NCI-H1092 treated with DMSO at 0.1 percent for 48 hours (cell line): ENCODE data around the gene ARL11.

Experiments used
- DNase-seq: peaks from one replicate; lab custom pipeline; 2025; lab: John Stamatoyannopoulos, UW

Gene ARL11

DNA sequence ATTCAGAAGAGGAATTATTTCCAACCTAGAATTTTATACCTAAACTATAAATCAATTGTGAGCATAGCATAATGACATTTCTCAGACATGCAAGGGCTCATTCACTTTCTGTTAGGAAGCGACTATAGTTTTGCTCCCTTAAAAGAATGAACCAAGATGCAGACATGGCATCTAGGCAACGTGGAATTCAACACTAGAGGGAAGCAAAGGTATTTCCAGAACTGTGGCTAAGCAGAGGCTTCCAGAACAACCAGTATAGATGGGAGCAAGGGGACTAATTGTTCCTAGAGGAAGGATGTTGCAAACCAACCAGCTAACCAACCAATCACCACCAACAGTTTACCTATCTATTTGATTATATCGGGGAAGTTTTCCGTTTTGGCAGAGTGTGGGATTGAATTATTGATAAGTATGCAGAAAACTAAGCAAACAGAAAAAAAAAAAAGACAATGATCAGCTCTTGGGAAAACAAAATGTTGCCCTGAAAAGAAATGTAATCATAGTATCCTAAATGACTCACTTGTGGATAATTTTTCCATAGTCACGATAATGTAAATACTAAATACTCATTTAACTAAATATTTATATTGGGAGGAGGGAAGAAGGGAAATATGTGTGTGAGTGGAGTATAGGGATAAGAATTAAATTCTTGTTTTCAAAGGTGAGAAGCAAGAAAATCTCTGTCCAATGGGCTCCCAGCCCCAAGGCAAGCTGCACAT is 21.1 kb downstream of the ARL11 start:
- no peak for DNase-seq

DNA sequence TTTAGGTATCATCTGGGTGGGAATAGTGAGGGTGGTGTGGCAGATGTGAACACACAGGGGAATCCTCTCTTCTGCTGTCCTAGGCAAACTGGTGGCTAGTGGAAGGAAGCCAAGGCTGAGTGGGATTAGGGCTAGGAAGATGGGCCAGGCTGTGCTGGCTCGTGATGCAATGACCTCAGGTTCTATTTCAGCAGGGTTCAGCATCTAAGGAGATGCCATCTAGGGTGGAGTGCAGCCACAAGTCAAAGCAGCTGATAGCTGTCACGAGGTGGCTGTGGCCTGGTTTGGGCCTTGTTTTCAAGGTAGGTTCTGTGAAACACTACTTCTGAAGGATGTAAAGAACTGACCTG is 21.6 kb downstream of the ARL11 start:
- no peak for DNase-seq

DNA sequence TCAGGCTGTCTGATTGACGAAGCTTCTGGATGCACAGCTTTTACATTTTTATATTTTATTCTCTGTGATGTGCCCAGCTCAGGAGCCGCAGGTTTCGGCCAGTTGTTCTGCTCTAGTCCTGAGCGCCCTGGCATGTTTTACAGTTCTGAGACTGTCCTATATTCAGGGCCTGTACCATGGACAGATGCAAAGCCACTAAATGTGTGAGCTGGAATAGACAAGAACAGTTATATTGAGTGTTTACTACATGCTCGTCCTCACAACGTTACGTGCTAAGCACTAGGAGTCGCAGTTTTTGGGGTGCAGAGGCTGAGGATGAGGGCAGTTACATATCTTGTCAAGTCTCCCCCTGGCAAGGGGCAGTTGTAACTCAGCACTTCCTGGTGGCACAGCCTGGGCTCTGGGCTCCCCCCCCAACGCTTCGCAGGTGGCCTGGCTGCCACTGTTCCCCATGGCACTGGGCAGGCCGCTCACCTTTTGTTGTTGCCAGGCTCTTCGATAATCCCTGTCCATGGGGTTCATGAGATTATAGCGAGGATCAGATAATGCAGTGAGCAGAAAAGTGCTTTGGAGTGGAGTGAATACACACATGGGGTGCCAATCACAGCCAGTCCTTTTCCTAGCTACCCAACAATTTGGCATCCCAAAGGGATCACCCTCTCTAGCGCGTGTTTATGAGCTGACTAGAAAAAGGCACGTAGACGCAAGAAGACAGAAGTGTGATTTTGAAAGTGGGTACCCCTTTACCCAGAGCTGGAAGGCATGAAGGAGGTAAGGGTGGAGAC is 23.5 kb downstream of the ARL11 start:
- peak; percentile 12 for DNase-seq

DNA sequence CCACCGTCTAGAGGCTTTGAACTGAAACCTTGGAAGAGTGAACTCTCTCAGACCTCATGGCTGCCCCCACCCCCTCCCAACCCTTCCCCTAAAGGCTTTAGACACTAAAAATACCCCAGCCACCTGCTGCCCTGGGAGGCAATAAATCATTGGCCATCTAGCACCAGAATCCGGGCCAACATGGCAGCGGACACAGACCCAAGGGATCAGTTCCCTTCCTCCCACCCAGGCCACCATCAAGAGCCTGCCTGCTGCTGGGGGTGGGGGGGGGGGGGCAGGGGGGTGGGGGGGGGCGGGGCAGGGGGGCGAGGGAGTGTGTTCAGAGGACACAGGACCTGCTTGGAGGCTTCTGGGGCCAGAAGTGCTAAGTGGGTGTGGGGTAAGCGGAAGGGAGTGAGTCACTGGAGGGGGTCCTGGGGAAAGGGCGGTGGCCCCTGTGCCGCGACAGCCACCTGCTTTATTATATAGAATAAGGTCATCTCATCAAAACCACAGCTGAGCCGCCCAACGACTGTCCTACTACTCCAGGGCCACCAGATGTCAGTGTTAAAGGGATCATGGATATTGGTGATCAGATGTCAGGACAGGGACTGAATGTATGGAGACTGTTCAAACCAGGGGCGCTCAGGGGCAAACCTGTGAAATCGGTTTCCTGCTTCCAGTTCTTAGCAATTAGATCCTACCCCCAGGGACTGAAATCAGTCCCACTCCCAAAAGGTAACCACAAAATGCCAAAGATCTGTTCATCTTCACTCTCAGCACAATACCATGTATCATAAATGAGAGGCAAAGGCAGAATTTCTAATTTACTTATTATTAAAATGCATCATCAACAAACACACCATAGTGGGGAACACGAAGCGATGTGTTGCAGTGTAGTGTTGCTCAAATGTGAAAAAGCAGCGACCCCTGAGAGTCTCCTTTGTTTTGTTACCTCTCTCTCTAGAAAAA is 24.3 kb downstream of the ARL11 start:
- peak; percentile 61 for DNase-seq

DNA sequence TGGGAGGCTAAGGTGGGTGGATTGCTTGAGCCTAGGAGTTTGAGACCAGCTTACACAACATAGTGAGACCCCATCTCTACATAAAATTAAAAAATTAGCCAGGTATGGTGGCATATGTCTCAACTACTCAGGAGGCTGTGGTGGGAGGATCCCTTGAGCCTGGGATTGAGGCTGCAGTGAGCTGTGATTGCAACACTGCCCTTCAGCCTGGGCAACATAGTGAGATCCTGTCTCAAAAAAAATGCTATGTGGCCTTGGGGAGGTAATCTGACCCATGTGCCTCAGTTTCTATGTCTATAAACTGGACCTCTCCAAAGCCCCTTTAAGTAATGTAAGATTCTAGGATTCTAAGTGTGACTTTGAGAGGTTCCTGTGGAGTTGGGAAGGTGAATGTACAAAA is 25.2 kb downstream of the ARL11 start:
- no peak for DNase-seq

DNA sequence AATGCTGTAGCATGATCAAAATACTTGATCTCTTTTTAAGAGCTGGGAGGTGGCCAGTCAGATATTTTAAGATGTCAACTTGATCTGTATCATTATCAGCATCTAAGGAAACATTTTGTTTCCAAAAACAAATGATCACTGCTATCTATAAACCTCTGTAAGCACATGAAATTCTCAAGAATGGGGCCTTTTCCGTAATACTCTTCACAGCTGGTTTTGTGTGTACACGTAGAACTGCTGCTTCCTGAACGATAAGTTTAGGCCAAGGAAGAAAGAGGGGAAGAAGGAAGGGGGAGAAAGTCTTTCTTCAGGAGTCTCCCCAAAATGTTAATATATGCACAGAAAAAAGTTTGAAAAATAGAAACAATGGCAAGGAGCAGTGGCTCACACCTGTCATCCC is 25.7 kb downstream of the ARL11 start:
- no peak for DNase-seq

DNA sequence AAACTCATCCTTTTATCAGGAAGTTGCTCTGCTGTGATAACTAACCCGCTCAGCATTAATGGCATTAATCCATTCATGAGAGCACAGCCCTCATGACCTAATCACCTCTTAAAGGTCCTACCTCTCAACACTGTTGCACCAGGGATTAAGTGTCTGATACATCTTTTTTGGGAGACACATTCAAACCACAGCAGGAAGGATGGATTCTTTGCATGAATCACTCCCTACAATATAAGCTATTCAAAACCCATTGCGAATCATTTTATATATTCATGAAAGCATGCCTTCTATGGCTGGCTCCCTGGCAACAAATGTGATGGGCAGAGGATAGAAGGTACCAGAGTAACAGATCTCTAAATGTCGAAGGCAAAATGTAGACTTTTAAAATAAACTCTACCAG is 27.6 kb downstream of the ARL11 start:
- no peak for DNase-seq

DNA sequence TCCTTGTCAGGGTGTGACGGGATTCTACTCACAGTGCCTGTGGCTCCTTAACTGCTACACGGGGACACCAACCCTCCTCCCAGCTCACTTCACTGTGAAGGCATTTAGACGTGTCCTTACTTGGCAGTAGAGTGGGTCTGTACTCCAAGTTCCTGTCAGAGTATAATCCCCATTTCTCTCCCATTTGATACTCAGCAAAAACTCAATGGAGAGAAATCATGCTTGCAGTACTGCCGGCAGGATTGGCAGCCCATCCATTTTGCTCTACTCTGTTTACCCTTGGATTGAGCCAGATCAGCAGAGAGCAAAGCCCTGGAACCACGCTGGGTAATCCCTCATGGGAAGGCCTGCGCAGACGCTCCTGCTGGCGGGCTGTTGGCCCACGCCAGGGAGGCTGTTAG is 28.9 kb downstream of the ARL11 start:
- DNase-seq, result no peak

DNA sequence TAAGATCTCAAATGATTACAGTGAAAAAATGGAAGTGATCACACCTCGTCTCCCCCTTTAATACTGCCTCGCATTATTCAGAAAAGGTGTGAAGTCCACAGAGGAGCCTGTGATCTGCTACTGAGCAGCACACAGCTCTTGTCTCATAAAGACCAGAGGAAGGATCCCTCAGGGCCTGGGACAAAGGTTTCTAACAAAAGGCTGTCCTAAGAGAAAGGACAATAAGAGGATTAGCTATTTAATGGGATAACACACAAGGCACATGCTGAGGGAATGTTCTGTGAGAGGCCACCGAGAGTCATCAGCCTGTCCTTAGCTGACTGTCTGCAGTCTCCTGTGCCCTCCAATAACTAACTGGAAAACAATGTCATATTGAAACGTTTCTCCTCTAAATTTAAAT is 36.3 kb downstream of the ARL11 start:
- no peak for DNase-seq

DNA sequence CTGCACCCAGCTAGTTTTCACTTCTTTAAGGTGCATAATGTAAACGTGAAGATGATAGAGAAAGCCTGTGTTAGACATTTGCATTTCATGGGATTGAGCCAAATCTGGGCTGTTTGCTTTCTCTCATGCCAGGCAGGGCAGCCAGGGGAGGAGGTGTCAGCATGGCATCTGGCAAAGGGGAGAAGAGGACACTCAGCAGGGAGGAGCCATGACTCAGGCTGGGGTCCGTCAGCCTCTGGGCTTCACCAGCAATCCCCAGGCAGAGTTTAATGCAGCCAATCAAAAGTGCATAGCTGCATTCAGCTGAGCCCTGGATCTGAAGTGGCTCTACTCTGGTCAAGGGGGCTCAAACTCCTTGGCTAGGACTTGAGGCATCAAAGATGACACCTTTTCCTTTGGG is 39.5 kb downstream of the ARL11 start:
- no peak for DNase-seq

DNA sequence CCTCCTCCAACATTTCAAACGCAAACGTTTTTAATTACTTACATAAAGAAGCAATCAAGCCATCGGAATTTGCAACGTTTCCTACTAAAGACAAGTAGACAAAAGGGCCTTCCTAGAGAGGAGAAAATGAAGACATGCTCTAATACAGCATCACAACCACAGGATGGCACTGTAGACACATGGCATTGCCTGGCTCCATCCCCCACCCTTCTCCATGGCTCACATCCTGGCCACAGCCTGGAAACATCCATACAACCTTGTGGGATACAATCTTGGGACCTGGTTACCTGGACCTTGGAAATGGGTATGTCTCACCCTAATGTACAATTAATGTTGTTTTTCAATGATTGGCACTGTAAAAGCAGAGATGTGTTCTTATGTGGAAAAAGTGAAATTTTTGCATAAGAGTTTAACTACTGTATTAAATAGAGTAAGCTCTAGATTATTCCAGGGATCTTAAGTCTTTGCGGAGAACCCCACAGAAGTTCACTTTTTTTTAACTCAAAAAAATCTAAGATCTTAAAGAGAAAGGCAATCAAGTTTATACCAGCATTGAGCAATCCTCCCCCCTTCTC is 41.5 kb downstream of the ARL11 start:
- DNase-seq, result peak; percentile 68

DNA sequence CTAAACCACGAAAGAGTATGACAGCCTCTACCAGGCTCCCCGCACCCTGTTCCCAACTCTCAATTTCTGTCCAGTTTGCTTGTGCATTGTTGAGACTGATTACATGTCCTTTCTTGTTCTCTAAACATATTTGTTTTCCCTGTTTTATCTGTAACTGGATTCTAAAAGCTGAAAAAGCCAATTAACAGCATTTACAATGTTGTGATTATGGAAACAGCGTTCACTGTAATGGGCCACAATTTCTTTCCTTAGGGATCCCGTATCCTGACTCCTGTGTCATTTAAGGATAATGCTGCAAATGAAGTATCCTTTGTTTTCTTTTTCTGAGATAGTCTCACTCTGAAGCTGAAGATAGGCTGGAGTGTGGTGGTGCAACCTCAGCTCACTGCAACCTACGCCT is 42.5 kb downstream of the ARL11 start:
- DNase-seq, result no peak

DNA sequence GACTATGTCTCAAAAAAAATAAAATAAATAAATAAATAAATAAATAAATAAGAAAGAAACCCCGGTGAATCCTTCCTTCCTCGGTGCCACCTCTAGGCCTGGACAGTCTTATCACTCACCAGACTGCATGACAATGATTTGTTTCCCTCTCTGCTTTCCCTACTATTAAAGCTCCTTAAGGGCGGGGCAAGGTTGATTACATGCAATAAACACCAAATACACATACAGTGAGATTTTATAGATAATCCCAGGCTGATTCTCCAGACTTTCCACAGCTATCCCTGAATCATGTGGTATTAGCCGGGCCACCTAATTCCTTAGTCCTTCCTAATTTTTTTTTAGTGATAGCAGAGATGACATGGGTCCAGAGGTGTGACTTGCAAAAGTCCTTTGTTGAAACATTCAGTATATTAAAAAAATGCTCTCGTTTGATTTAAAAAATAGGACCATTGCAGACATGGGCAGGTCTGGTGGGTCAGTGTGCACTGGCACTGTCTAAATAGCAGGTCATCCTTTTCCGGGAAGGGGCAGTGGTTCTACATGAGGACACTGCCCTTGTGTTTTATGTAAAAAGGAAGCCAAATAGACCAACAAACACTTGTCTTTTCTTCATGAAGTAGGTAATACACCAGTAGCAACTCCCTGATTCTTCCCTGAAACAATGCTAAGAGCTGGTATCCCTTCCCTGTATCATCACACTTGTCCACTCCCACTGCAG is 48.4 kb downstream of the ARL11 start:
- no peak for DNase-seq

DNA sequence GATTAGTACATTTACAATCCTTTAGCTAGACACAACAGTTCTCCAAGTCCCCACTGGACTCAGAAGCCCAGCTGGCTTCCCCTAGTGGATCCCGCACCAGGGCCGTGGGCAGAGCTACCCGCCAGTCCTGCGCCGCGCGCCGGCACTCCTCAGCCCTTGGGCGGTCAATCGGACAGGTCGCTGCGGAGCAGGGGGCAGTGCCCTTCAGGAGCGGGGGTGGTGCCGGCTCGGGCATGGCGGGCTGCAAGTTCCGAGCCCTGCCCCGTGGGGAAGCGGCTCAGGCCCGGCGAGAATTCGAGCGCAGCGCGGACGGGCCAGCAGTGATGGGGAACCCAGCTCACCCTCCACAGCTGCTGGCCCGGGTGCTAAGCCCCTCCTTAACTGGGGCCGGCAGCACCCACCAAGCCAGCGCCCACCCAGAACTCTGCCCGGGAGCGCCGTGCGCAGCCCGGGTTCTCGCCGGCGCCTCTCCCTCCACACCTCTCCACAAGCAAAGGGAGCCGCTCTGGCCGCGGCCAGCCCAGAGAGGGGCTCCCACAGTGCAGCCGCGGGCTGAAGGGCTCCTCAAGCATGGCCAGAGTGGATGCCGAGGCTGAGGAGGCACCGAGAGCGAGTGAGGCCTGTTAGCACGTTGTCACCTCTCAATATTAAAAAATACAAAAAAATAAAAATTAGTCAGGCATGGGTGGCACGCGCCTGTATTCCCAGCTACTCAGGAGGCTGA is 50.0 kb downstream of the ARL11 start:
- no peak for DNase-seq

DNA sequence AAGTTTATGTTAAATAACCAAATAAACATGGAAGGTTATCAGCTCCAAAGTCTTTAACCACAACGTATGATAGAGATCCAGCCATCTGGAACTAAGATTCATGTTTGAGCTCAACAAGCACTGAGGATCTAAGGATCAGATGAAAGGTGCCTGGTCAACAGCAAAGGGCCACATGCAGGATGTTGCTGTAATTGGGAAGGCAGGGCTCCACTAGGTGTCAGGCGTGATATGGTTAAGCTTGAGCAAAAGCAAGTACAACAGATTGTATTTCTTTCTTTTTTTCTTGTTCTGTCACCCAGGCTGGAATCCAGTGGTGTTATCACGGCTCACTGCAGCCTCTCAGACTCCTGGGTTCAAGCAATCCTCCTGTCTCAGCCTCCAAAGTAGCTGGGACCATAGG is 50.9 kb downstream of the ARL11 start:
- DNase-seq, result no peak

DNA sequence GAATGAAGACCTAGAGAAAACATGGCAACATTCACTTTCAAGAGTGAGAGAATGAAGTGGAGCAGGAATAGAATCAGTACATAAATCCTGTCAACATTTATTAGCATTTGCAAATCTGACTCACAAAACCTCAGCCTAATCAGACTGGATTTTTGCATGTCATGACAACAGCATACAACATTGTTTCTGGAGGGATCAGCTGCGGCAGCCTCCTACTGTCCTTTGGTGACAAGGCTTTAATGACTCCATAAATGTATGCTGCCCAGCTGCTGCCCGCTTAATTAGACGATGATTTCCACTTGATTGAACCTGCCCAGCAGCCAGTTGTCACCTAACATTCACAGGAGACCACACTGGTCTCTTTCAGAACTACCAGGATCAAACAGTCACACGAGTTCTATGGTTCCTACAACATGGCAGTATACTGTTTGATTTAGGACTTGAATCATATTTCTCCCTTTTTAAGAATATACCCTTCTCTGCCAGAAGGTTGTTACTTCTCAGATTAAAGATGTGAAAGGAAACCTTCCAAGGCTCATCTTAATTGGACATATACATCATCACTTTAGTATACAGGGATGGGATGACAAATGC is 53.6 kb downstream of the ARL11 start:
- DNase-seq, result peak; percentile 13
